Limb (tissue), 2 donors: ENCODE results near the gene PRUNE2.

Experiments used
- DNase-seq, 2 donors: peaks; one replicate each; pipeline ENCODE4 v3.0.0-alpha.2; 2016; ENCODE audit errors: extremely low spot score in 2 of 2

PRUNE2 gene

GRCh38 chr9:76900884-76901440 is 5.0 kb downstream of the PRUNE2 start:
- DNase-seq: no peak

- no peak for DNase-seq
These were observed 7.1 kb downstream of the PRUNE2 start for GRCh38 chr9:76898786-76899185.

- DNase-seq: no peak
These were observed 7.9 kb downstream of the PRUNE2 start for GRCh38 chr9:76897804-76898525.

GRCh38 chr9:76896035-76896434 is 9.9 kb downstream of the PRUNE2 start:
- DNase-seq: no peak

- no peak for DNase-seq
These were observed 10.7 kb downstream of the PRUNE2 start for GRCh38 chr9:76895186-76895585.

GRCh38 chr9:76894198-76894597 is 11.7 kb downstream of the PRUNE2 start:
- peak in 1 of 2 donors; percentile 26 for DNase-seq

GRCh38 chr9:76893395-76893932 is 12.4 kb downstream of the PRUNE2 start:
- DNase-seq: no peak

- no peak for DNase-seq
These were observed 14.0 kb downstream of the PRUNE2 start for GRCh38 chr9:76891874-76892273.

GRCh38 chr9:76891279-76891678 is 14.6 kb downstream of the PRUNE2 start:
- no peak for DNase-seq

GRCh38 chr9:76887951-76888350 is 18.0 kb downstream of the PRUNE2 start:
- no peak for DNase-seq

- no peak for DNase-seq
These were observed 18.7 kb downstream of the PRUNE2 start for GRCh38 chr9:76887003-76887821.

- no peak for DNase-seq
These were observed 19.6 kb downstream of the PRUNE2 start for GRCh38 chr9:76886318-76886717.

- no peak for DNase-seq
These were observed 21.1 kb downstream of the PRUNE2 start for GRCh38 chr9:76884823-76885222.

GRCh38 chr9:76883341-76883855 is 22.5 kb downstream of the PRUNE2 start:
- no peak for DNase-seq

- no peak for DNase-seq
These were observed 23.2 kb downstream of the PRUNE2 start for GRCh38 chr9:76882686-76883085.

- DNase-seq: no peak
These were observed 25.7 kb downstream of the PRUNE2 start for GRCh38 chr9:76880210-76880609.

- no peak for DNase-seq
These were observed 27.0 kb downstream of the PRUNE2 start for GRCh38 chr9:76878933-76879332.

- DNase-seq: no peak
These were observed 28.0 kb downstream of the PRUNE2 start for GRCh38 chr9:76877961-76878360.

- DNase-seq: no peak
These were observed 29.8 kb downstream of the PRUNE2 start for GRCh38 chr9:76876098-76876497.

- DNase-seq: no peak
These were observed 32.1 kb downstream of the PRUNE2 start for GRCh38 chr9:76873821-76874220.

- no peak for DNase-seq
These were observed 32.7 kb downstream of the PRUNE2 start for GRCh38 chr9:76873056-76873792.
